CD14-positive monocyte (primary cell): ENCODE data around the gene TULP1. TPM values are rescaled to one million over a fixed set of nuclear protein-coding genes. Genes with fewer than 3 reads are reported as not detected.

Source experiments
- DNase-seq, 3 donors: peaks; one replicate each; pipeline ENCODE4 v3.0.0-alpha.2; 2011 to 2022
- H2AFZ ChIP-seq: 2 replicates; pipeline ENCODE4 v1.6.0; 2012; ENCODE audit warnings: mild to moderate bottlenecking, low read depth, low read length, inconsistent platforms; ENCODE audit not compliant: insufficient read depth, poor library complexity, severe bottlenecking
- H3K27ac ChIP-seq, 2 donors: 1 replicate in 1 of 2; 2 replicates in 1 of 2; pipeline ENCODE4 v1.5.1; 2012 to 2013; ENCODE audit warnings: low read length in 2 of 2, control low read depth in 1 of 2, inconsistent platforms in 1 of 2, low read depth in 1 of 2, mild to moderate bottlenecking in 1 of 2
- H3K27me3 ChIP-seq, 2 donors: one replicate each; pipeline versions ENCODE4 v1.6.0 to v1.6.1; 2011 to 2013; ENCODE audit warnings: low read length in 2 of 2; ENCODE audit not compliant: control insufficient read depth in 2 of 2, insufficient read depth in 2 of 2
- H3K36me3 ChIP-seq, 2 donors: replicated peaks in 1 of 2; 1 replicate in 1 of 2; 2 replicates in 1 of 2; pipeline versions ENCODE4 v1.5.1 to v1.6.1; 2012 to 2013; ENCODE audit warnings: low read length in 2 of 2, control low read depth in 1 of 2, inconsistent platforms in 1 of 2, mild to moderate bottlenecking in 1 of 2; ENCODE audit not compliant: insufficient read depth in 2 of 2, control insufficient read depth in 1 of 2
- H3K4me1 ChIP-seq, 2 donors: 1 replicate in 1 of 2; 2 replicates in 1 of 2; pipeline versions ENCODE4 v1.5.1 to v1.6.1; 2012 to 2013; ENCODE audit warnings: low read length in 2 of 2, control low read depth in 1 of 2, inconsistent platforms in 1 of 2, mild to moderate bottlenecking in 1 of 2, moderate library complexity in 1 of 2; ENCODE audit not compliant: insufficient read depth in 2 of 2, control insufficient read depth in 1 of 2
- H3K4me2 ChIP-seq: replicated peaks from 2 replicates; pipeline ENCODE3; 2012; ENCODE audit warnings: low read length, moderate library complexity, mild to moderate bottlenecking; ENCODE audit not compliant: poor library complexity, severe bottlenecking; ENCODE audit errors: extremely low read depth
- H3K4me3 ChIP-seq, 3 experiments: fragments of 200-600 bp in 1 of 3; sonication (generic) in 1 of 3; replicated peaks in 1 of 3; 1 replicate in 2 of 3; 2 replicates in 1 of 3; pipeline ENCODE4 v1.5.1; 2011 to 2013; ENCODE audit warnings: low read length in 3 of 3, mild to moderate bottlenecking in 3 of 3, control low read depth in 2 of 3, low read depth in 2 of 3, inconsistent platforms in 1 of 3, moderate library complexity in 1 of 3
- H3K79me2 ChIP-seq: 2 replicates; pipeline ENCODE4 v1.6.0; 2012; ENCODE audit warnings: mild to moderate bottlenecking, control low read depth, inconsistent platforms, low read length, moderate library complexity; ENCODE audit not compliant: insufficient read depth
- H3K9ac ChIP-seq: 2 replicates; pipeline ENCODE4 v1.6.0; 2017; ENCODE audit warnings: low read length, mild to moderate bottlenecking; ENCODE audit not compliant: insufficient read depth, poor library complexity, severe bottlenecking
- H3K9me3 ChIP-seq, 2 donors: replicated peaks in 1 of 2; 1 replicate in 1 of 2; 2 replicates in 1 of 2; pipeline versions ENCODE4 v1.5.1 to v1.6.1; 2012 to 2013; ENCODE audit warnings: low read length in 2 of 2, control low read depth in 1 of 2; ENCODE audit not compliant: control insufficient read depth in 1 of 2, insufficient read depth in 1 of 2
- H4K20me1 ChIP-seq: 2 replicates; pipeline ENCODE4 v1.6.0; 2012; ENCODE audit warnings: mild to moderate bottlenecking, low read length, control low read depth, moderate library complexity; ENCODE audit not compliant: insufficient read depth
- H3K27ac Mint-ChIP-seq, 7 donors: one replicate each; pipeline ENCODE4 v1.8.0; 2020; ENCODE audit warnings: mild to moderate bottlenecking in 7 of 7, mixed read lengths in 7 of 7, moderate library complexity in 6 of 7, inconsistent platforms in 2 of 7
- H3K27me3 Mint-ChIP-seq, 3 donors: one replicate each; pipeline ENCODE4 v1.8.0; 2021 to 2022; ENCODE audit warnings: low read depth in 3 of 3, mild to moderate bottlenecking in 3 of 3, mixed read lengths in 3 of 3, moderate library complexity in 3 of 3, inconsistent platforms in 1 of 3
- H3K36me3 Mint-ChIP-seq, 2 donors: one replicate each; pipeline ENCODE4 v1.8.0; 2020; ENCODE audit warnings: mixed read lengths in 2 of 2, inconsistent platforms in 1 of 2, mild to moderate bottlenecking in 1 of 2
- H3K4me1 Mint-ChIP-seq: one replicate; pipeline ENCODE4 v1.8.0; 2020; ENCODE audit warnings: mild to moderate bottlenecking, mixed read lengths
- H3K4me3 Mint-ChIP-seq, 2 donors: one replicate each; pipeline ENCODE4 v1.8.0; 2020; ENCODE audit warnings: mild to moderate bottlenecking in 2 of 2, mixed read lengths in 2 of 2, moderate library complexity in 1 of 2
- H3K9me3 Mint-ChIP-seq, 7 donors: one replicate each; pipeline ENCODE4 v1.8.0; 2020 to 2022; ENCODE audit warnings: mixed read lengths in 7 of 7, mild to moderate bottlenecking in 6 of 7, moderate library complexity in 6 of 7, inconsistent platforms in 2 of 7
- CTCF ChIP-seq: fragments of 200-600 bp; IDR thresholded peaks from one replicate; pipeline ENCODE4 v1.8.0; 2022; ENCODE audit warnings: antibody characterized with exemption, mild to moderate bottlenecking
- WGBS: methylation state at CpG from one replicate; pipeline ENCODE4 v1.1.5; 2013; ENCODE audit warnings: missing lambda C conversion rate; ENCODE audit not compliant: insufficient coverage; 5-methylcytosine and 5-hydroxymethylcytosine counted together
- intact Hi-C, 2 donors: fragments of 100-400 bp; cut with micrococcal nuclease; formaldehyde crosslinking; loops; one replicate each; pipeline versions ENCODE4 v1.15.0 to v1.15.1; 2023
- polyA plus RNA-seq, 3 donors: library from polyadenylated mRNA; depleted of rRNA in 1 of 3; unstranded in 2 of 3; stranded (reverse) in 1 of 3; fragments of 300-500 nt in 2 of 3; fragments of >200 nt in 1 of 3; fragmentation: Illumina TruSeq in 2 of 3; gene quantifications; 1 replicate in 2 of 3; 2 replicates in 1 of 3; pipeline ENCODE4 v1.2.3, GENCODE V29; 2012 to 2021

TULP1 gene
- polyA plus RNA-seq, 3 donors = not detected

DNA sequence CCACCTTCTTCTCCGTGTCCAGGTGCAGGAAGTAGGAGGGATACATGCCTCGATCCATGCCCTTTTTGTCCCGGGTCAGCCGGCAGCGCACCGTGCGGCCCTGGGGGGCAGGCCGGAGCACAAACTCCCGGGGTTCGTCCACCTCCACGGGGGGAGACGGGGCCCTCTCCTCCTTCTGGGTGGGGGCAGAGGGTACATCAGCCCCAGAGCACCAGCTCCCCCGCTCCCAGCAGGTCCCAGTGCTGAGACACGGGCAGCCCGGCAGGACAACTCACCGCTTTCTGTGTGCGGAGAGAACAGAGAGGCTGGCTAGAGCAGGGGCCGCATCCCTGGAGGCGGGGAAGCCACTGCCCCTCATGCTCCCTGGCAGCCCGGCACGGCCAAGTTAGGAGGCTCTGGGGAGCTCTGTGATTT is 6.7 kb downstream of the TULP1 start:
- TF ChIP-seq CTCF = no peak
- H3K36me3 Mint-ChIP-seq = no peaks in the 10 kb centered on the region
- H4K20me1 ChIP-seq = no peaks in the 10 kb centered on the region
- 92% methylated on average over 17 of the region's 21 CpGs for WGBS
- no peak overlapping the region for H3K4me2 ChIP-seq
- no peaks in the 10 kb centered on the region for H3K4me1 ChIP-seq
- H3K27ac Mint-ChIP-seq = no peak overlapping the region
- H3K4me1 Mint-ChIP-seq = no peaks in the 10 kb centered on the region
- no peak overlapping the region for H3K4me3 ChIP-seq
- H3K9me3 ChIP-seq = peaks cover 0 to 4% of the 10 kb centered on the region in 2 donors
- no peaks in the 10 kb centered on the region for H3K36me3 ChIP-seq
- DNase-seq = no peak
- intact Hi-C loops = no loop called here
- H3K9me3 Mint-ChIP-seq = peaks cover 0 to 6% (median 3%) of the 10 kb centered on the region in 7 donors
- H3K4me3 Mint-ChIP-seq = no peak overlapping the region
- H3K27me3 ChIP-seq = peaks cover 8 to 55% of the 10 kb centered on the region in 2 donors
- no peaks in the 10 kb centered on the region for H3K79me2 ChIP-seq
- H3K27me3 Mint-ChIP-seq = peaks cover 63 to 89% (median 68%) of the 10 kb centered on the region in 3 donors
- no peak overlapping the region for H3K27ac ChIP-seq
- no peak overlapping the region for H2AFZ ChIP-seq
- no peak overlapping the region for H3K9ac ChIP-seq

DNA sequence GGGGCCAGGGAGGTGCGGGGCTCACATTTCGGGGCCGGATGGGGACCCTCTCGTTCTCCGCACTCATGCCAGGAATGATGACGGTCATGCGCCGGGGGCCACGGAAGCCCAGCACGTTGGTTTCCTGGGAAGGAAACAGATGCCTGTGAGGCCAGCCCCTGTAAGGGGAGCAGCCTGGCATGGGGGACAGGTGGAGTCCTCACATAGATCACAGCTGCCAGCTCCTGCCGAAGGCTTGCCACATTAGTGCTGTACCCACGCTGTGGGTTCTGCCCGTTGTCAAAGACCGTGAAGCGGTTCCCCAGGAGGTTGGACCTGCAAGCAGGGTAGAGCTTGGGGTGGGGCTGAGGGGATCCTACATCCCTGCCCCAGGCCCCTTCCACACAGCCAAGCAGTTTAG is 9.2 kb downstream of the TULP1 start:
- H4K20me1 ChIP-seq = no peaks in the 10 kb centered on the region
- no peak overlapping the region for H3K4me2 ChIP-seq
- H3K4me1 Mint-ChIP-seq = peaks cover 2% of the 10 kb centered on the region
- H3K27me3 ChIP-seq = peaks cover 19 to 61% of the 10 kb centered on the region in 2 donors
- no peak for DNase-seq
- H3K4me1 ChIP-seq = no peaks in the 10 kb centered on the region
- peaks cover 67 to 89% (median 68%) of the 10 kb centered on the region in 3 donors for H3K27me3 Mint-ChIP-seq
- no peak overlapping the region for H2AFZ ChIP-seq
- no peak overlapping the region for H3K27ac ChIP-seq
- no peaks in the 10 kb centered on the region for H3K36me3 ChIP-seq
- H3K36me3 Mint-ChIP-seq = peaks cover 2% of the 10 kb centered on the region in 2 donors
- no peaks in the 10 kb centered on the region for H3K79me2 ChIP-seq
- H3K9ac ChIP-seq = no peak overlapping the region
- intact Hi-C loops = no loop called here
- peaks cover 0 to 8% (median 4%) of the 10 kb centered on the region in 7 donors for H3K9me3 Mint-ChIP-seq
- H3K9me3 ChIP-seq = peaks cover 0 to 4% of the 10 kb centered on the region in 2 donors
- no peak overlapping the region for H3K4me3 ChIP-seq
- TF ChIP-seq CTCF = no peak
- 0% methylated on average over 12 of the region's 15 CpGs for WGBS
- no peak overlapping the region for H3K27ac Mint-ChIP-seq
- peak overlapping the region in 1 of 2 donors; percentile 68 for H3K4me3 Mint-ChIP-seq
